Kidney (tissue), 14 donors: ENCODE data around the gene VPS37D. TPM values are rescaled to one million over a fixed set of nuclear protein-coding genes. Genes with fewer than 3 reads are reported as not detected.

ENCODE experiments used
- DNase-seq, 5 donors: peaks; one replicate each; pipeline ENCODE4 v3.0.0-alpha.2; 2013 to 2020
- FAIRE-seq: peaks from 2 replicates; lab custom pipeline; 2012; peaks lifted over from hg19 to GRCh38; lab: Jason Lieb, UNC
- H3K27ac ChIP-seq, 2 donors: one replicate each; pipeline ENCODE4 v1.7.0; 2013; ENCODE audit warnings: low read depth in 2 of 2, low read length in 2 of 2, inconsistent platforms in 1 of 2
- H3K27me3 ChIP-seq: one replicate; pipeline ENCODE4 v1.7.1; 2013; ENCODE audit warnings: low read length, inconsistent platforms; ENCODE audit not compliant: control insufficient read depth, insufficient read depth
- H3K36me3 ChIP-seq, 3 donors: one replicate each; pipeline versions ENCODE4 v1.7.0 to v1.7.1; 2013; ENCODE audit warnings: low read length in 3 of 3, control low read depth in 1 of 3, inconsistent platforms in 1 of 3; ENCODE audit not compliant: insufficient read depth in 3 of 3, control insufficient read depth in 2 of 3
- H3K4me1 ChIP-seq, 3 donors: one replicate each; pipeline versions ENCODE4 v1.7.0 to v1.7.1; 2013; ENCODE audit warnings: low read length in 3 of 3, inconsistent platforms in 1 of 3, low read depth in 1 of 3; ENCODE audit not compliant: control insufficient read depth in 2 of 3, insufficient read depth in 2 of 3
- H3K4me3 ChIP-seq, 3 donors: one replicate each; pipeline versions ENCODE4 v1.7.0 to v1.8.1; 2013; ENCODE audit warnings: low read length in 3 of 3, control low read depth in 1 of 3, inconsistent platforms in 1 of 3
- H3K9ac ChIP-seq, 3 donors: one replicate each; pipeline versions ENCODE4 v1.7.0 to v1.7.1; 2013; ENCODE audit warnings: low read length in 3 of 3, control low read depth in 1 of 3, inconsistent platforms in 1 of 3
- H3K9me3 ChIP-seq, 3 donors: one replicate each; pipeline versions ENCODE4 v1.7.0 to v1.7.1; 2013; ENCODE audit warnings: low read length in 3 of 3, control low read depth in 1 of 3, inconsistent platforms in 1 of 3; ENCODE audit not compliant: control insufficient read depth in 2 of 3, insufficient read depth in 1 of 3
- intact Hi-C: fragments of 100-400 bp; cut with DNase I; formaldehyde crosslinking; loops from one replicate; pipeline ENCODE4 v1.11.1; 2022
- polyA plus RNA-seq: library from polyadenylated mRNA; stranded (reverse); fragments of 350-450 nt; fragmentation: Illumina TruSeq; extraction: RNeasy Lipid Tissue Mini Kit (QIAGEN cat#74804); gene quantifications from one replicate; pipeline ENCODE4 v1.2.3, GENCODE V29; 2014; ENCODE audit warnings: low read depth, low replicate concordance; ENCODE audit not compliant: insufficient read depth
- total RNA-seq: library from RNA; stranded (reverse); fragmentation: NEBNext Ultra II Directional; extraction: Animal tissue kit (Norgen Biotek cat#: 25700); gene quantifications from one replicate; pipeline ENCODE4 v1.2.1, GENCODE V29; 2021
- TF ChIP-seq, protein P1 (sequence below): IDR thresholded peaks from 3 replicates; pipeline ENCODE4 v1.5.1; 2012; ENCODE audit warnings: mild to moderate bottlenecking, moderate library complexity, borderline replicate concordance; ENCODE audit not compliant: insufficient read depth; ENCODE audit errors: extremely low read depth
- donor health status: control.
- donor health status: control.
- donor health status: control.
- donor health status: control.
- donor health status: control.
- donor health status: DM: yes; HTN: yes; CAD: no.
- donor health status: Normal renal cell carcinoma (clear cell type).

Gene VPS37D
- total and polyA plus RNA-seq, 2 donors from 2014 or later = 13.2 to 19.3 TPM

DNA sequence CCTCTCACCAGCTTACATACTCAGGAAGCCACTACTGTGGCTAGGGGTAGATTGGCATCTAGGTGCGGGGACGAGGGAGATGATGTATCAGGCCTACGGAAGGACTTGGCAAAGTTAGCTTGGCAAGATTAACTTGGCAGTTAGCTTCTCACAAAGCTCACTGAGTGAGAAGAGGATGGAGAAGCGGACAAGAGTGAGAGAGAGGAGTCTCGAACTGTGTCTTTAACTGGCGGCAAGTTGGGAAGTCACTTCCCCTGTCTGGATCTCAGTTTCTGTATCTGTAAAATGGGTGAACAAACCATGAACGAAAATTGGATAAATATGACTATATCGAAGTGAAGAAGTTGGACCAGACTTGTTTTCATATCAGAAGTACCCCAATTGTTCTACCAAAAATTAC lies 33.8 kb upstream of the VPS37D start:
- DNase-seq (no peak), FAIRE-seq (no peak)
- H3K36me3 ChIP-seq = no peaks in the 10 kb centered on the region
- H3K4me3 ChIP-seq = no peak overlapping the region
- TF ChIP-seq, protein P1, sequence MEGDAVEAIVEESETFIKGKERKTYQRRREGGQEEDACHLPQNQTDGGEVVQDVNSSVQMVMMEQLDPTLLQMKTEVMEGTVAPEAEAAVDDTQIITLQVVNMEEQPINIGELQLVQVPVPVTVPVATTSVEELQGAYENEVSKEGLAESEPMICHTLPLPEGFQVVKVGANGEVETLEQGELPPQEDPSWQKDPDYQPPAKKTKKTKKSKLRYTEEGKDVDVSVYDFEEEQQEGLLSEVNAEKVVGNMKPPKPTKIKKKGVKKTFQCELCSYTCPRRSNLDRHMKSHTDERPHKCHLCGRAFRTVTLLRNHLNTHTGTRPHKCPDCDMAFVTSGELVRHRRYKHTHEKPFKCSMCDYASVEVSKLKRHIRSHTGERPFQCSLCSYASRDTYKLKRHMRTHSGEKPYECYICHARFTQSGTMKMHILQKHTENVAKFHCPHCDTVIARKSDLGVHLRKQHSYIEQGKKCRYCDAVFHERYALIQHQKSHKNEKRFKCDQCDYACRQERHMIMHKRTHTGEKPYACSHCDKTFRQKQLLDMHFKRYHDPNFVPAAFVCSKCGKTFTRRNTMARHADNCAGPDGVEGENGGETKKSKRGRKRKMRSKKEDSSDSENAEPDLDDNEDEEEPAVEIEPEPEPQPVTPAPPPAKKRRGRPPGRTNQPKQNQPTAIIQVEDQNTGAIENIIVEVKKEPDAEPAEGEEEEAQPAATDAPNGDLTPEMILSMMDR = no peak
- no peaks in the 10 kb centered on the region for H3K9me3 ChIP-seq
- no peak overlapping the region for H3K27ac ChIP-seq
- H3K27me3 ChIP-seq = no peaks in the 10 kb centered on the region
- no peaks in the 10 kb centered on the region for H3K4me1 ChIP-seq
- no peak overlapping the region for H3K9ac ChIP-seq
- intact Hi-C loops = no loop called here

DNA sequence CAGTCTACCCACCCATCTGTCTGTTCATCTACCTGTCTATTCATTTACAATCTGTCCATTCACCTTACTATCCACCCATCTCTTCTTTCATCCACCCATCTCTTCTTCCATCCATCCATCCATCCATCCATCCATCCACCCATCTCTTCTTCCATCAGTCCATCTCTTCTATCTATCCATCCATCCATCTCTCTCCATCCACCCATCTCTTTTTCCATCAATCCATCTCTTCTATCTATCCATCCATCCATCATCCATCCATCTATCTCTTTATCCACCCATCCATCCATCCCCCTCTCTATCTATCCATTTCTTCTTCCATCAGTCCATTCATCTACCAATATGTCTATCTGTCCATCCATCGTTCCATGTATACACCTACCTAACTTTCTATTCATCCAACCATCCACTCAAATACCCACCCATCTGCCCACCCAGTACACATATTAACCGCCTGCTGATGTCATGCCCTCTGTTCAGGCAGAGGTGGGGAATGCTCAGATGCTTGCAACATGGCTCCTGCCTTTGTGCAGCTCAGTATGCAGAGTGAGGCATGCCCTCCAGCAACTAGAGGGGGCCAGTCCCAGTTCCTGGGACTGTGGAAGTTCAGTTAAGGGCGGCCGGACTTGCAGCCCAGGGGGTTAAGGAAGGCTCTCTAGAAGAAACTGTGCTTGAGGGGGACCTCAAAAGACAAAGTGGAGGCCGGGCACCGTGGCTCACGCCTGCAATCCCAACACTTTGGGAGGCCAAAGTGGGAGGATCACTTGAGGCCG lies 32.0 kb upstream of the VPS37D start:
- no peak overlapping the region for H3K9ac ChIP-seq
- DNase-seq (no peak), FAIRE-seq (no peak)
- no peaks in the 10 kb centered on the region for H3K27me3 ChIP-seq
- H3K4me1 ChIP-seq = no peaks in the 10 kb centered on the region
- no peaks in the 10 kb centered on the region for H3K9me3 ChIP-seq
- no peaks in the 10 kb centered on the region for H3K36me3 ChIP-seq
- intact Hi-C loops = no loop called here
- H3K4me3 ChIP-seq = no peak overlapping the region
- TF ChIP-seq, protein P1 = no peak
- no peak overlapping the region for H3K27ac ChIP-seq

DNA sequence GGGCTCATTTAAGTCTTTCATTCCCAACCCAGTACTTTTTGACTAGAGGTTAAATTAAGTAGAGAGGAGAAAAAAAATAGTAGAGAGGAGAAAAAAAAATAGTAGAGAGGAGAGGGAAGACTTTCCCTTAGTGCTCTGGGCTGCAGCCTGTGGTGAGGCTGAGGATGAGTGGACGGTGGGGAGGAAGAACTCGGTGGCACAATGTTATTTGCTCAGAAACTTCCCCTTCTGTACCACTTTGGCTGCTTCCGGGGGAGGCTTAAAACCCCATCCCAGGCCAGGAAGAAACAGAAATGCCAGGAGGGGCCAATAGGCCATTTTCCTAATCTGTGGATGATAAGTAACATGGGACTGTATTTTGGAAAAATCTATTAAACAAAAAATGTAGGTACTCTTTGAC lies 28.7 kb upstream of the VPS37D start:
- no peaks in the 10 kb centered on the region for H3K4me1 ChIP-seq
- H3K36me3 ChIP-seq = no peaks in the 10 kb centered on the region
- intact Hi-C loops = no loop called here
- no peak overlapping the region for H3K4me3 ChIP-seq
- H3K27ac ChIP-seq = no peak overlapping the region
- no peak overlapping the region for H3K9ac ChIP-seq
- H3K9me3 ChIP-seq = peaks cover 0 to 5% (median 0%) of the 10 kb centered on the region in 3 donors
- DNase-seq = no peak
- H3K27me3 ChIP-seq = no peaks in the 10 kb centered on the region
- no peak for FAIRE-seq
- TF ChIP-seq, protein P1 = no peak
